Ishikawa (cell line): ENCODE measurements around the gene NR2F1.

Experiments
- NFIC ChIP-seq: IDR thresholded peaks from 2 replicates; pipeline ENCODE4 v1.6.1; 2012
- TF ChIP-seq, protein P1 (sequence below): IDR thresholded peaks from 2 replicates; pipeline ENCODE4 v1.6.1; 2012

DNA sequence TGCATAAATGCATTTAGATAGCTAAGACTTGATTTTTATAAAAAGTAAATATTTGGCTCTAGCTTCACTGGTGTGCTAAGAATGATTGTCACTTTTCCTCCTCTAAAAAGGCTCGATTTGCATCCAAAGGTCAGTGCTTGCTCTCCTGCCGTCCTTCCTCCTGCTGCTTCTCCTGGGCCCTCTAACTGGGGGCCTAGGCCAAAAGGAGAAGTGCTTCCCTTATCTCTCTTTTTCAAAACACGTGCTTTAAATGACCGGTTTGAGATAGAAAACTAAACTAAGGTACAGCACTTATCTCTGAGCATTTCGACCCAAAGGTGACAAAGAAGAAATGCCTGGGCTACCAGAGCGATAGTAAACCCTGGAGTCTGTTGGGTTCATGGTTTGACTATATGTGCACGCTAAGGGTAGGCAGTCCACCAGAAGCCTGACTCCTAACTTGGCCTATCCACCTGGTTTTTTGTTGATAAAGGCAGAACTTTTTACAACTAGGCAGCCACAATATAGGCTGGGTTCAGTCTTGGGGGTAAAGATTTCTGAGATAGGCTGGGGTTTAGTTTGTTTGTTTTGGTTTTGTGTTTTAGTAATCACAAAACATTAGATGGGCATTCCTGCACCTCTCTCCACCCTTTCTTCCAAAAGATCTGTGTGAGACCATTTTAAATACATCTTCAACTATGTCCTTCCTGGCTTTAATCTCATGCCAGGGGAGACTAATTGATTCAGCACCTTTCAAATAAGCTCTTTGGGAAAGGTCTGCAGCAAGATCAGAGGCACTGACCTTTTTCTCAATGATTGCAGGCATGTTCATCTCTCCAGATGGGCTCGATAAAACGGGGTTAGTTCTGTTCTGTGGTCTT lies 5.8 kb upstream of the NR2F1 start:
- no peak for TF ChIP-seq NFIC
- TF ChIP-seq, protein P1, sequence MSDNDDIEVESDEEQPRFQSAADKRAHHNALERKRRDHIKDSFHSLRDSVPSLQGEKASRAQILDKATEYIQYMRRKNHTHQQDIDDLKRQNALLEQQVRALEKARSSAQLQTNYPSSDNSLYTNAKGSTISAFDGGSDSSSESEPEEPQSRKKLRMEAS = no peak
